Activated B cell treated with CpG ODN at 0.5 μM for 24 hours (primary cell): ENCODE results near the gene CDK14. TPM values are rescaled to one million over a fixed set of nuclear protein-coding genes. Genes with fewer than 3 reads are reported as not detected.

Source experiments
- ATAC-seq: fragments of 200-7000 bp; cut with Tn5 transposase; one replicate; pipeline ENCODE4 v1.10.0; 2021; ENCODE audit warnings: low read depth, mild to moderate bottlenecking, moderate library complexity
- CTCF ChIA-PET: fragments of 350-600 bp; sonication (Branson Sonifier 250); formaldehyde crosslinking; loops from one replicate; lab custom pipeline; 2021; ENCODE audit warnings: antibody characterized with exemption; lab: Charles Lee
- POLR2A ChIA-PET: fragments of 350-600 bp; sonication (Branson Sonifier 250); formaldehyde crosslinking; loops from one replicate; lab custom pipeline; 2021; ENCODE audit warnings: antibody characterized with exemption; lab: Charles Lee
- DNase-seq: peaks from one replicate; pipeline ENCODE4 v3.0.0; 2022
- H3K27ac Mint-ChIP-seq: one replicate; pipeline ENCODE4 v1.8.0; 2020; ENCODE audit warnings: mixed read lengths
- H3K27me3 Mint-ChIP-seq: one replicate; pipeline ENCODE4 v1.8.0; 2021; ENCODE audit warnings: mixed read lengths
- H3K36me3 Mint-ChIP-seq: one replicate; pipeline ENCODE4 v1.8.0; 2021; ENCODE audit warnings: low read depth, mixed read lengths
- H3K4me1 Mint-ChIP-seq: one replicate; pipeline ENCODE4 v1.8.0; 2021; ENCODE audit warnings: mixed read lengths
- H3K4me3 Mint-ChIP-seq: one replicate; pipeline ENCODE4 v1.8.0; 2020; ENCODE audit warnings: mild to moderate bottlenecking, mixed read lengths
- H3K9me3 Mint-ChIP-seq: one replicate; pipeline ENCODE4 v1.8.0; 2020; ENCODE audit warnings: mixed read lengths
- intact Hi-C: fragments of 100-400 bp; cut with micrococcal nuclease; formaldehyde crosslinking; loops from one replicate; pipeline ENCODE4 v1.15.1; 2024
- total RNA-seq: library from RNA; stranded (reverse); gene quantifications from 2 replicates; pipeline ENCODE4 v1.2.3, GENCODE V29; 2022
- TF ChIP-seq, protein P1 (sequence below): fragments of 200-600 bp; IDR thresholded peaks from one replicate; pipeline ENCODE4 v1.8.0; 2022; ENCODE audit warnings: antibody characterized with exemption, mild to moderate bottlenecking

CDK14 gene
- total RNA-seq, 1 donor from 2014 or later, result 140 TPM

DNA sequence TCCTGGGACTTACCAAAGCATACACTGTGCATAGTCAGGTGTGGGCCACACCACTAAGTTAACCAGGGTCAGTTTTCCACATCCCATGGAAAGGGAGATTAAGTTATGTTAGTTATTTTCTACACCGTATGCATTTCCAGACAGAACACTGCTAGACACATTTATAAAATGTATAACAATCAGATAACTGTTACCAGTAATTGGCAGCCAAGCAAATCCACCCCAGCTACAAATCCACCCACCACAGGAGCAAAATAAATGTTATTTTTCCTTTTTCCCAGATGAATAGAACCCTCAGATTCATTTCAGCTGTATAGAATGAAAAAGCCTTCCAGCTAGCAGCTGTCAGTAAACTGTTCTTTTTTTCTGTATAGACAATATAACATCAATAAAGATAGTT, 411.2 kb downstream of the CDK14 start:
- Mint-ChIP-seq H3K36me3 (peaks cover 54% of the 10 kb centered on the region), H3K9me3 (peaks cover 3% of the 10 kb centered on the region), H3K4me1 (peaks cover 8% of the 10 kb centered on the region), H3K27ac (no peak overlapping the region), H3K4me3 (no peak overlapping the region), H3K27me3 (no peaks in the 10 kb centered on the region)
- ATAC-seq (no peak), DNase-seq (no peak)
- ChIA-PET CTCF (no interaction called here), POLR2A (no interaction called here)
- TF ChIP-seq, protein P1, sequence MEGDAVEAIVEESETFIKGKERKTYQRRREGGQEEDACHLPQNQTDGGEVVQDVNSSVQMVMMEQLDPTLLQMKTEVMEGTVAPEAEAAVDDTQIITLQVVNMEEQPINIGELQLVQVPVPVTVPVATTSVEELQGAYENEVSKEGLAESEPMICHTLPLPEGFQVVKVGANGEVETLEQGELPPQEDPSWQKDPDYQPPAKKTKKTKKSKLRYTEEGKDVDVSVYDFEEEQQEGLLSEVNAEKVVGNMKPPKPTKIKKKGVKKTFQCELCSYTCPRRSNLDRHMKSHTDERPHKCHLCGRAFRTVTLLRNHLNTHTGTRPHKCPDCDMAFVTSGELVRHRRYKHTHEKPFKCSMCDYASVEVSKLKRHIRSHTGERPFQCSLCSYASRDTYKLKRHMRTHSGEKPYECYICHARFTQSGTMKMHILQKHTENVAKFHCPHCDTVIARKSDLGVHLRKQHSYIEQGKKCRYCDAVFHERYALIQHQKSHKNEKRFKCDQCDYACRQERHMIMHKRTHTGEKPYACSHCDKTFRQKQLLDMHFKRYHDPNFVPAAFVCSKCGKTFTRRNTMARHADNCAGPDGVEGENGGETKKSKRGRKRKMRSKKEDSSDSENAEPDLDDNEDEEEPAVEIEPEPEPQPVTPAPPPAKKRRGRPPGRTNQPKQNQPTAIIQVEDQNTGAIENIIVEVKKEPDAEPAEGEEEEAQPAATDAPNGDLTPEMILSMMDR, result no peak
- intact Hi-C loops, result no loop called here

DNA sequence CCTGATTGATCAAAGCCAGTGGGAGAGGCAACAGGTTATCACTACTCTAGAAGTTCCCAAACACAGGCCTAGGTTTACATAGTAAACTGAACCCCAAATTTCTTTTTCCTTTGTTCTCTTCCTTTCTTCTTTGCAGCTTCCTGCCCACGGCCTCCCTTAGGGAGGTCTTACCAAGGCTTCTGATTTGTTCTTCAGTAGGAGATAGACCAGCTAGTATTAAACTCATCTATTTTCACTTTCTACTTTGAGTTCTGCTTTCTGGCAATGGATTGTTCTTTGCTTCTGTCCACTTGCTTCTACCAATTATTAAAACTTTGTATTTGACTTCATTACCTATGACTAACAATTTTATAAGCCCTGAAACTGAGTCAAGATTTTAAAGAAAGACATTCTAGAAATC, 417.0 kb downstream of the CDK14 start:
- POLR2A ChIA-PET, result interaction anchor here (0.7 kb wide), 1 partner anchor 57 kb away, joined by 6 read pairs; no protein-coding TSS in a partner anchor
- CTCF ChIA-PET, result no interaction called here
- Mint-ChIP-seq H3K27ac (peak overlapping the region; percentile 59), H3K4me3 (no peak overlapping the region), H3K9me3 (peaks cover 3% of the 10 kb centered on the region), H3K36me3 (peaks cover 29% of the 10 kb centered on the region), H3K4me1 (peaks cover 17% of the 10 kb centered on the region), H3K27me3 (no peaks in the 10 kb centered on the region)
- intact Hi-C loops, result no loop called here
- DNase-seq (no peak), ATAC-seq (peak; percentile 28)
- TF ChIP-seq, protein P1, result no peak

DNA sequence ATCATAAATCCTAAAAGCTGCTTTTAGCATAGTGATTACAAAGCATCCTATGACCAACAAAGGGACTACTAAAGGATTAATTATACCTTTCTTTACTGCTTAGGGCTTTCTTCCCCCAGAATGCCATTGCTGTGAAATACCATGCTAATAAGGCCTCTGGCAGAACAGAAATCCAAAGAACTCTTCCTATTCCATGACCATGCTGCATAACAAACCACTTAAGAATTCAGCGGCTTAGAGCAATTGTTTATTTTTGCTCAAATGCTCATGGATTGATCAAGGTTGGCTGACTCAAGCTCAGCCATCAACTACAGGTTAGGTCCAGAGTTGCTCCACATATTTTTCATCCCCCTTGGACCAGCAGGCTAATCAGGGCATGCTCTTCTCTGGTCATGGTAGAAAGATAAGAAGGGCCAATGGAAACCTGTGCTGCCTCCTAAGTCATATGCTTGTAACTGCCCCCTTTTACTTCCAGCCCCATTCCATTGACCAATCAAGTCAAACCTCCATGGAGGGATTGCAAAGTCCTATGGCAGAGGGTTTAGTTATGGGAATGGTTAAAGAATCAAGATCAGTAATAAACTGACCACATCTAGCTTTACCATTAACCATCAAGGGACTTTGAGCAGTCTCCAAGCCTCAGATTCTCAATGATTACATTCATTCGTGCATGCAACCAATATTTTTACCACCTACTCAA, 423.7 kb downstream of the CDK14 start:
- TF ChIP-seq, protein P1, result no peak
- no peak overlapping the region for H3K27ac Mint-ChIP-seq
- no peak for DNase-seq
- H3K27me3 Mint-ChIP-seq, result no peaks in the 10 kb centered on the region
- no peaks in the 10 kb centered on the region for H3K9me3 Mint-ChIP-seq
- ATAC-seq, result no peak
- H3K4me1 Mint-ChIP-seq, result no peaks in the 10 kb centered on the region
- peaks cover 23% of the 10 kb centered on the region for H3K36me3 Mint-ChIP-seq
- POLR2A ChIA-PET, result no interaction called here
- intact Hi-C loops, result no loop called here
- H3K4me3 Mint-ChIP-seq, result no peak overlapping the region
- CTCF ChIA-PET, result no interaction called here

DNA sequence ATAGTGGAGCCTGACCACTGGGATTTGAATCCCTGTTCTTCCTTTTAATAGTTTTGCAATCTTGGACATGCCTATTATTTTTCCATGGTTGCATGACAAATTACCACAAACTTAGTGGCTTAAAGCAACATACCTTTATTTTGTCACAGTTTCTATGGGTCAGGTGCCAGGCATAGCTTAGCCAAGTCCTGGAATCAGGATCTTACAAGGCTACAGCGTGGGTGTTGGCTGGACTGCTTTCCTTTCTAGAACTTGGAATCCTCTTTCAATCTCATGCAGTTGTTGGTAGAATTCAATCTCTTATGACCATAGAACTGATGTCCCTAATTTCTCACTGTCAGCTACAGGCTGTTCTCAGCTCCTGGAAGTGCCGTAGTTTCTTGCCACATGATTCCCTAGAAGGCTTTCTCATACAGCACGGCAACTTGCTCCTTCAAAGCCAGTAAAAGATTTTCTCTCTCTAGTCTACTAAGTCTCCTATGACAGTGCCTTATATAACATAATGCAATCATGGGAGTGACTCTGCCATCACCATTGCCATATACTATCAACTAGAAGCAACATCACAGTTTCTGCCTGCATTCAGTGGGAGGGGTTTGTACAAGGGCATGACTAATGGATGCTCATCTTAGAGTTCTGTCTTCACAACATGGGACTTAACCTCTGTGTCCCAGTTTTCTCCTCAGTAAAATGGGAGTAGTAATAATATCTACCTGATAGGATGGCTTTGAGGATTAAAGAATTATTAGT, 424.7 kb downstream of the CDK14 start:
- Mint-ChIP-seq H3K4me1 (no peaks in the 10 kb centered on the region), H3K27ac (no peak overlapping the region), H3K36me3 (peaks cover 22% of the 10 kb centered on the region), H3K27me3 (no peaks in the 10 kb centered on the region), H3K4me3 (no peak overlapping the region), H3K9me3 (no peaks in the 10 kb centered on the region)
- DNase-seq, result no peak
- intact Hi-C loops, result no loop called here
- no peak for ATAC-seq
- TF ChIP-seq, protein P1, result no peak
- POLR2A ChIA-PET, result no interaction called here
- CTCF ChIA-PET, result no interaction called here

DNA sequence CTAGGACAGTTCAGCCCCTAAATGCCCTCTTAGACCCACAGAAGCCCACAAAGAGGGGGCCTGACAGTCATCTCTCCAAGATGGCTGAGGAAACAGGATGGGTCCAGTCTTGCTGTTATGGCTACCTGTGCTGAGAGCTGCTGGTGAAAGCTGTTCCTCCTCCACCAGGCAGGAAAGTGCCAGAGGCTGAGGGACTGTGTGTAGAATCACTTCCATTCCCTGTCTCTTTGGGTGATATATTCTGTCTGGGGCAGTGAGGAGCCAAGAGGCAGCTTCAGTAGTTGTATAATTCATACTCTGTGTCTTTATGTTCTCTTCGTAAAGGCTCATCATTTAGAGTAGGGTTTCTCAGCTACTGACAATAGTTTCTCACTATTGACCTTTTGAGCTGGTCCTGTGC, 425.8 kb downstream of the CDK14 start:
- Mint-ChIP-seq H3K4me3 (no peak overlapping the region), H3K36me3 (peaks cover 22% of the 10 kb centered on the region), H3K9me3 (no peaks in the 10 kb centered on the region), H3K27me3 (no peaks in the 10 kb centered on the region), H3K4me1 (no peaks in the 10 kb centered on the region), H3K27ac (no peak overlapping the region)
- ChIA-PET POLR2A (no interaction called here), CTCF (interaction anchor here (1.1 kb wide), 1 partner anchor 10 kb away, joined by 3 read pairs; no protein-coding TSS in a partner anchor)
- intact Hi-C loops, result no loop called here
- no peak for DNase-seq
- TF ChIP-seq, protein P1, result no peak
- ATAC-seq, result no peak
